Fibroblast of skin of left quadriceps (primary cell): Measurements from ENCODE around the gene PCDHGC5.

Experiments
- DNase-seq, 2 experiments: peaks; one replicate each; pipeline ENCODE4 v3.0.0-alpha.2; 2013; ENCODE audit warnings: low read depth in 2 of 2

The PCDHGC5 gene

DNA sequence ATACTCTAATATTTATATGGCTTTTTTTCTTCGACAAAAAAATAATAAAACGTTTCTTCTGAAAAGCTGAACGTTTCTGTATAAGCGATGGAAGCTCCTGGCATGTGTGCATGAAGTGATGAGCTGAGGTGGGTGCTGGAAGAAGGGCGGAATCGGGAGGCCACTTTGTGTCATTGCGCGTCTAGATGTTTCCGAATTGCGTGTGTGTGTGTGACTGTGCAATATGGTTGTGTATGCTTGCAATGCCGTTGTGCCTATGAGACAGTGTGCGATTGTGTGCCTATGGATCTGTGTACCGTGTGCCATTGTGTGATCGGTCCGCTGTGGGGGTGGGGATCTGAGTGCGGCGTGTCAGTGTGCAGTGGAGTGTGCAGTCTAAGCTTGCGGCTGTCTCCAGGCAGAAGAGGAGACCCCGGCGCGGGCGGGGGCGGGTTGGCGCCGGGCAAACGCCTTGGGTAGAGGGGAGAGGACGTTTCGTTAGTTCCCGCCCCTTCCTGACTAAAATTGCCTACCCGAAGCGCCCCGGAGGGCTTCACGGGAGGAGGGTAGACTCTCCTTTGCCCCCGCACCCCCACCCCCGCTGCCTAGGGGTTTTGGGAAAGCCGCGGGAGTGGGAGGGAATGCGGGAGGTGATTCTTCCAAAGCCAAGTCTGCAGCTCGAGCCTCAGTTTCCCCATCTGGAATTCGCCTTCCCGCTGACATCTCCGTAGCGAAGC, 24.2 kb downstream of the PCDHGC5 start:
- DNase-seq = no peak

DNA sequence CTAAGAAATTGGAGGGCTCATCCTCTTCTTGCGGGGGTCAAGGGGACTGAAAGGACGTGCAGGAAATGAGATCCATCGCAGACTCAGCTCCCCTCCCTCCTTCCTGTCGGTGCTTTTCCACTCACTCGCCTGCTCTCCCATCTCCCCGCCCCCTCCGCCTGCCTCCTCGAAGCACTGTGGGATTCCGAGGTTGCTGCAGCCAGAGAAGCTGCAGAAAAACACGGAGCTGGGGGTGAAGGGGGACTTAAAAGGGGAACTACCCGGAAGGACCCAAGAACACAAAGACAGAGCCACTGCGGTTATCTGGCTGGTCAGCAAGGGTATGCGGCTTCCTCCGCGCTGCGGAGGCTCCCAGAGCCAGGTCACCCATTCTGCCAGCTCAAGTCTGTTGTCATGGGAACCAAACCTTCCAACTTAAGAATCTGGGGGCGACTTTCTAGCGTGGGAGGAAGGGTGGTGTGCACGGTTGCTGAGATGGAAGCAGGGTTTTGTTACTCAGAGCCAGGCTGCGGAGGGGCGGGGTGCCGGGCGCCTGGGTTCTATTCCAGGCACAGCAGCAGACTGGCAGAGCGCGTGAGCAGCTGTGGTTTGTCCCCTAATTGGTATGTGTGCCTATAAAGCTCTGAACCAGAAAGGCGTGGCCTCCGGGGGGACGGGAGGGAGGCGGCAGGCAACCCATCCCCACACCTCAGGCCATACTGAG, 24.9 kb downstream of the PCDHGC5 start:
- peak; percentile 68 to 73 for DNase-seq

DNA sequence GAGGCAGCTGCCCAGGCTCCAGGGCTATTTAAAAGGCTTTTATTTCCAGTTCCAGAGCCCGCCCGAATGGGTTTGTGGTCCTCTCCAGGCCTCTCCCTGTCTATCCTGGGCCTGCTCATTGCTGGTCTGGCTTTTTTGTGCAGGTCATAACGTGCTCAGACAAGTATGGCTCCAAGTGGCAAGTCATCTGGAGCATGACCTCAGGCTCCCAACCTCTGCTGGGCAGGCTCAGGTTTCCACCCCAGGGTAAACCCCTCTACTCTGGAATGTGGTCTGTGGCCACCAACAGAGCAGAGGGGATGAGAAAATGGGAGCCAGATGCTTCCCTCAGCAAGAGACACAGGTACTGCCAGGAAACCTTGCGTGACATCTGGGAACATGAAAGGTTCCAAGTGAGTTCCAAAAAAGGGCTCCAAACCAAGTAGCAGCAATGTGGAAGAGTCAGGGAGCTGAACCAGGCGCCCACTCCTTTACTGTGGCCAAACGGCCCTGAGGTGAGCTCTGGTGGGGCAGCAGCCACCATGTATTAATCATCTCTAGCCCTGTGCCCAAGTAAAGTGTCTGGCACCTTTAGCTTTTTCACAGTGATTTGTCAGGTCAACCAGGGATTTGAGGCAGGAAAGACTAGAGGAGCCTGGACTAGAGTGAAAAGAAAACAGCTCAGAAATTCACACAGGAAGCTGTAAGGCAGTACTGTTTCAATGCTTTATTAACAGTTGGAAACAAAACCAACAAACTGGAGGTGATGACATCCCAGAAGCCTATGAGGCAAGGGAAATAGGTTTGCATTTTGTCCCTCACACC, 25.7 kb downstream of the PCDHGC5 start:
- peak in 1 of 2 experiments; percentile 51 for DNase-seq

DNA sequence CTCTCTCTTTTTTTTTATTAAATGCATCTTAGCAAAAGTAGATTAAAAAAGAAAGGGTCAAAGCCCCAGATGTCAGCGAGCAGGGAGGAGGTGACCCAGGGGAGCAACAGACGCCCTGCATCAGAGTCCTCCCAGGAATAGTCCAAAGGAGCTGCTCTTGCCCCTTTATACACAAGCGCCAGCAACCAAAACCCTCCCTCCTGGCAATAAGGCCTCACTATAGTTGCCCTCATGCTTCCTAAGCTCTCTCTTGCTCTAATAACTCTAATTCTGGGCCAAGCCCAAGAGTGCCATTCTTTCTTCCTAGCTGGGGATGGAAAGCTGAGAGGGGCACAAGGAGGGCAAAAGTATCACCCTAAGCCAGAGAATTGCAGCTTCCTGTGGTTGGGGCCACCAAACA, 26.3 kb downstream of the PCDHGC5 start:
- DNase-seq = no peak

DNA sequence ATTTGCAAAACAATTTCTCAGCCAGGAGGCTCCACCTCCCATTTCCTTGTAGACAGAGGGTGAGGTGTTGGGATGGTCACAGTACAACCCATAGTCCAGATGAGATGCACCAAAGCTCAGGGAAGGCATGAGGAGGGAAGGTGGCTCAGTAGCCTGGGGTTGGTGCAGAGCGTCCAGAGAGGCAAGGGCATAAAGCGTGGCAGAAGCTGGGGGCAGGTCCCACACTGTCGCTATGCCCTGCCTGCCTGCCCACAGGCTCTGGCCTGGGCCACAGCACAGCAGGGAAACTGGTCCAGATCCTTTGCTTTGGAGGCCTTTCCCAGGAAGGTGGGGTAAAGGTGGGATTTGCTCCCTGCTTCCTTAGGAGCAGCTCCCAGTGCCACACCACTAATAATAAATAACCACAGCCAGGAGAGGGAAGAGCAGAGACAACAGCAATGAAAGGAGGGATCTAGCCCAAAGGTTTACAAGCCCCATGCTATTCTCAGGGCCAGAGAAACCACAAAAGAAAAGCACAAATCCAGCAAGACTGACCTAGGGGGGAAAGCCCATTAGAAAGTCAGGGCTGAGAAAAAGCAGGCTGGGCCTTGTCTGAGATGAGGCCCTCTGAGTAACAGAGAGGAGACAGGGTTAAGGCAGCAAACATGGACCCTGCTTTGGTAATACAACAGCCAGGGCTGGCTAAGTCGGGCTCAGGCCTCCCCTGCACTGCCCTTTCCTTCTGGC, 27.2 kb downstream of the PCDHGC5 start:
- no peak for DNase-seq

DNA sequence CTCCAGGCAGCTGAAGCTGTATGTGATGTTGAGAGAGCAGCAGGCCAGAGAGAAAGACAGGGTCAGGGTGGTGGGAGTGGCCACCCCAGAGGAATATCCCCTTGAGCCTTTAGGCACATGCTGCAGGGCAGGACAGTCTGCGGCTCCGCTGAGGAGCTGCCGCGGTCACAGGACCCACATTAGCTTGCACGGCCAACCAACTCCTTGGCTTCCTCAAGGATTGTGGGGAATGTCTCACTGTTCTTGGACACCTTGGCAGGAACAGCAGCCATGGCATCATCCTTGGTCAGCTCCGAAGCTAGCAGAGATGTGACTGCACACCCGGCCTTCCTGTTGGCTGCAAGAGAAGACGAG, 27.8 kb downstream of the PCDHGC5 start:
- DNase-seq = no peak

DNA sequence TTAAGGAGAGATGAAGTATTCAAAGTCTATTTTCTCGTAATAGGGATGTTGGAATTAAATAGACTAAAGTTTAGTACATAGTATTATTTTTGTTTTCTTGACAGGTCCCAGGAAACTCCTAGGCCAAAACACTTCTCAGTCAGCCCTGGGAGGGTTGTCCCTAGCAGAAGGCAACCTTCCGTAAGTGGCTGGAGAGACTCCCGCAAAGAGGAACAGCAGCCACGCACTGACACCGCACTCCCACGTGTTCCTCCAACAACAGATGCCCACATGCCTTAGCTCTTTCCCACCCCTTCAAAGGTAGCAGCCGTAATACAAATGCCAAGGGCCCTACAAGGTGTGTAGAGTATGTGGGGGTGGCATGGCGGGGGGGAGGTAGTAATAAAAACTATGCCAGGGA, 28.4 kb downstream of the PCDHGC5 start:
- DNase-seq = no peak

DNA sequence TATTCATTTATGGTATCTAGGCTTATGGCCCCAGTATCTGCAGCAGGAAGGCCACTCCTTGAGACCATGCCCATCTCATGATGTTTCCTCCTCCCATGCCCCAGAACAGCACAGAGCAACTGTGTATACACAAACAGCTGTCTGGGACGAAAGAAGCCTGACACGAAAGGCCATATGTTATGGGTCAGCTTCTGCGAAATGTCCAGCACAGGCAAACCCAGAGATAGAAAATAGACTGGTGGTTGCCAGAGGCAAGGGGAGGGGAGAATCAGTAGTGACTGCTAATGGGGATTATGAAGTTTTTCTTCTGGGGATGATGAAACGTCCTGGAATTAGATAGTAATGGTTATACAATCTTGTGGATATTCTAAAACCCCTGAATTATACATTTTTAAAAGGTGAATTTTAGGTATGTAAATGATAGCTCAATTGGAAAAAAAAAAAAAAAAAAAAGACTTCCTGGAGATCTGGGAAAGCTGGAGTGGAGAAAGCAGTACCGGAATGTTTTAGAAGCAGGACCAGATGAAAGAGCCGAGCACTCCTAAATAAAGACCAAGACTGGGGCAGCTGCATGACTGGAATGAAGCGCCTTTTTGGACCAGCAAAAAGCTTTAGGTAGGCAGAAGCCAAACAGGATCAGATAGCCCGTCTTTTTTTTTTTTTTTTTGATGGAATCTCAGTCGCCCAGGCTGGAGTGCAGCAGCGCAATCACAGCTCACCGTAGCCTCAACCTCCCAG, 29.2 kb downstream of the PCDHGC5 start:
- DNase-seq = no peak

DNA sequence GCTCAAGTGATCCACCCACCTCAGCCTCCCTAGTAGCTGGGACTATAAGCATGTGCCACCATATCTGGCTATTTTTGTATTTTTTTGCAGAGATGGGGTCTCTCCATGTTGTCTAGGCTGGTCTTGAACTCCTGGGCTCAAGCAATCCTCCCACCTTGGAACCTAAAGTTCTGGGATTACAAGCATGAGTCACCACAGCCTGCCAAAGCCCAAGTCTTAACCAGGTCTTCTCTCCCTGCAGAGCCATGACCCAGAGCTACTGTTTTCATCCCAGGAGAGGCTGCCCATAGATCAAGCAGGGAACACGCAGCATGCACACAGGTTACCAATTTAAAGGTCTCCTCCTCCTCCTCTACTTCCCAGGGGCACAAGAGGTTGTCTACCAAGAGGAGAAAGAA, 29.7 kb downstream of the PCDHGC5 start:
- no peak for DNase-seq

DNA sequence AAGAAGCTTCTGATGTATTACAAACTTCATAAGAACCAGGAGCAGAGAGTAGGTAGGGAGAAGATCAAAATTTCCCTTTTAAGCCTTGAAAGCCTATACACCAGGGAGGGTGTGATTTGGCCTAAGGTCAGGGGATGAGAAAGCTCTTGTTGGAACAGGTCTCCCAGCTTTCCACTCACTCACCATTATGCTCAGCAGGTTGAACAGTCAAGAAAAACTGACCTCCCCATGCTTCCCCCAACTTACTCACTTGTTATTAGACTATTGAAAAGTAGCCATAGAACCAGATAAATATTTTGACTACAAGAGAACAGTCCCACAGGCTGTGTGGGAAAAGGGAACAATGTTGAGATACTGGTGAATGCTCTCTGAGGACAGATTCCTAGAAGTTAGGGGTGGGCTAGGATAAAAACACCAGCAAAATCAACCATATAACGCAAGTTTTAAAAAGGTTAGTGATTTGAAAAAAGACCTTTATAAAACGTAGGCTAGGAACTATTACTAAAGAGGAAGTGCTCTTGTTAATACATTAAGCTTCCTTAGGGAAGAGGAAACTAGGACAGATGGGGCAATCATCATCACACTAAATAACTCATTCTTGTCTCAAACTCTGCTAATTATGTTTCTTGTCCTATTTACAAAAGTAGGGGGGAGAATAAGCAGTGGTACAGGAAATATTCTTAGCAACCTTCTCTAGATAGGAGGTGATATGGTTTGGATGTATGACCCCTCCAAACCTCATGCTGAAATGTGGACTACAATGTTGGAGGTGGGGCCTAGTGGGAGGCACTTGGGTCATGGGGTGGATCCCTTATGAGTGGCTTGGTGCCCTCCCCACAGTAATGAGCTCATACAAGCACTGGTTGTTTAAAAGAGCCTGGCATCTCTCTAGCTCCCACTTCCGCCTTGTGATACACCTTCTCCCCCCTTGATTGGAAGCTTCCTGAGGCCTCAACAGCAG, 31.0 kb downstream of the PCDHGC5 start:
- no peak for DNase-seq

DNA sequence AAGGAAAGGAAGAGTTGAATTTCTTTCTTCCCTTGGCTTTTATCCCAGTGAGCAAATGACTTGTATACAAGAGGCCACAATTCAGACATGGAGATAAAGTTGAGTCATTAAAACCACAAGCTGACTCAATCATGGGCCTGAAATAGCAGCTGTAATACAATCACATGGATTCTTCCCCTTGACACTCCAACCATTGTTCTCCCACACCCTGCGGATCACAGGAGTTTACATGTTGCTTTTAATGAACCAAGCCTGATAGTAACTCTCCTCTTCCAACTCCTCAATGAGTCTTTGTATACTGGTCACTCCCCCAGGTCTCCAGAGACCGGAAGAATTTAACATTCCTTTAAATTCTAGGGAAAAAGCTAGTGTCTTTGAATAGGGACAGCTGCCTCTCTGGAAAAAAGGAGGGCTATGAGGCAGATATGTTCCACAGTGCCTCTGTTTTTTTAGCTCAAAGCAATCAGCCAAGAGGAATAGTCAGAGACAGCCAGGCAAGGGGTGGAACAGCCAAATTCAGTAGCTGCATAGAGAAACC, 32.4 kb downstream of the PCDHGC5 start:
- peak; percentile 97 to 98 for DNase-seq

DNA sequence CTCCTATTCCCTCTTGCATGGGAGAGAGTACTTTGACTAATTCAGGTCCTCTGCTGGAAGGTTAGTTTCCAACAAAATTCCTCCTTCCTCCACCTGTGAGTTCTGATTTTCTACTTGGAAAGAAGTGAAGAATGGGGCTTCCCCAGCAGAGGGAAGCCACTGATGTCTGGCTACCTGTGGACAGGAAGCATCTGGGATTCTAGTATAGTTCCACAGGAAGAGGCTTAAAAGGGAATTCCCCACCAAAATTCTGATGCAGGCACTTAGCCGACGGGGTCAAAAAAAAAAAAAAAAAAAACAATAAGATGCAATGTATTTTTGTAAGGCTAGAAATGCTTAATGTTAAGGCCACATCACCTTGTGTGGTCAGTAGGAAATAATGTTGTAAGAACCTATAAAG, 33.4 kb downstream of the PCDHGC5 start:
- no peak for DNase-seq

DNA sequence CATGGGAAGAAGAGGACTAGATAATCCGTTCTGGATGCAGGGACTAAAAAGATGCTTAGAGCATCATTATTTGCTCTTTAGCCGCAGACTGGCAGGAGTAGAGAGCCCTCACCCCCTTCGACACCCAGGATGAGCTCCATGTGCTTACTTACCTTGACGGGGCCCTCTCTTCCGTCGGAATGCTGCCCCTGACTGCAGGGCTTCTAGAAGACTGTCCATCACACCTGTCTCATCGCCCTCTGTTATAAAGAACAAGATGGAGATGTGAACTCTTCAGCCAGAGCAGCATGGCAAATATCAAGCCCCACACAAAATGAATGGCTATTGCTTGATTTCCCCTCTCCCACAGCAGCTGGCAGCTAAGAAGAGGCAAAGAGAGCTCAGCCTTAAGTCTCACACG, 35.1 kb downstream of the PCDHGC5 start:
- no peak for DNase-seq

DNA sequence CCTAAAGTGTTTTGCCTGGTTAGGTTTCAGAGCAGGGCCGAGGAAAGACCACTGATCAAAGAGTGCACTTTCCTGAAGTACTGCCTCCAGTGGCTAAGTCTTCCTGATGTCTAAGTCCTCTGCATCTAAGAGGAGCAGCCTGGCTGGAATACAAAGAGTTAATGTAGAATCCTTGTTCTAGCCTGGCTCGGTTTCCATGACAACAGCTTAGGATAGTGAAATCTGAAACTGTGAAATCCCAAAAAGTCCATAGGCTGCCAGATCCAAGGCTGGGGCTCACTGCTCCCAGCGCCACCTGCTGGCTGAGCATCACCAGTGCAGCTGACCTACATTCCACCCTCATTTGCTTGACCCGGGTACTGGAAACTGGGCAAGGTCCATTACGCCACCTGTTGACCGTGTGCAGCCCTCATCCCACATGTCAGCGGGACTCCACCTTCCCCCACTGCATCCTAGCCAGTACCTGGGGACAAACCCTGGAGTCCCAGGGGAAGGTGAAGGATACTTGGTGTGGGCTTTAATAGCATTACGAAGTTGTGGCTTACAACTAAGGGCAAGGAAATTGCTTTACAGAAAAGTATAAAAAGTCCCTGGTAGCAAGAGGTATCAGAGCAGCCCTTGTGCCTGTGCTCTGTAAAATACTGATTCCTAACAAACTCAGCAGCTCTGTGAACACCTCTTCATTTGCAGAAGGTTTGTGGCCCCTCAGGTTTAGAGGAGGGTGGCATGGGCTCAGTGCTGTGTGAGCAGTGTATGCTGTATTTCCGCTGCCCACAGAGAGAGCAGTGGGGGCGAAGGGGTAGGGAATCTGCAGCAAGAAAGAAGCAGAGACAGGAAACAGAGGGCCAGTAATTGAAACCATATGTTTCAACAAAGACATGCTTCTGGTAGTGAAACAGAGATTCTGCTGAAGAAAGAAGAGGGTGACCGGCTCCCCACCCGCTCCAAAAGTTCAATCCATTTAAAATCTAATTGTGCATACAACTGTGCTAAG, 36.0 kb downstream of the PCDHGC5 start:
- peak; percentile 97 to 98 for DNase-seq

DNA sequence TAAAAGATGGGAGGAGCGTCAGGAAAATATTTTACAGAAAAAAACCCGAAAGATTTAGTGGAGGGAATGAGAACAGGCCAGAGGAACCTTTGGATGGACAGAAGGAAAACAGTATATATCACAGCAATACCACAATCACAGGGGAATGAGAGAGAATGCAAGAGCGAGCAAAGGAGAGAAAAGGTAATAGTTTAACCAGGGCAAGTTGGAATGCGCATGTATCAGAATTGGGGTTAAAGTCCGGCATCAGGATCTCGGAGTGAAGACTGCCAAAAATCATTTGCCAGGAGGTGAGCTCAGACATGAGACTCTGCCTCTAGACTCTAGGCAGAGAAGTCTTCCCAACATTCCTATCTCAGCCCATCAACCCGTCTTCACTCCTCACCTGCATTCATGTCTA, 36.8 kb downstream of the PCDHGC5 start:
- DNase-seq = no peak

DNA sequence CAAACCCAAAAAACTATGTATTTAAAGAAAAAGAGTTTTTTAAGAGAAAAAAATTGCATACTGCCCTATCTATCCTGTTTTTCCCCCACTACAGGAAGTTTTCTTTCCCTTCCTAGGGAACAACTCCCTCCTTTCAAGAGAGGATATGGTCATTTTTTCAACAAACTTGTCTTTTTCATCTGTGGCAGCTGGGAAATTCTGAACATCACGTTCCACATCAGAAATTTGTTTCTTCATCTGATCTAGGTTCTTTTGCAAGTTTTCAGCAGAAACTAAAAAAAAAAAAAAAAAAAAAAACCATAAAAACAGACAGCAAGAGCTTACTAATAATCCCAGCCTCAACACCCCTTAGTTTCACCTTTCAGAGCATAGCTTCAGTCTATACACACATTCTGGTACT, 38.5 kb downstream of the PCDHGC5 start:
- DNase-seq = no peak

DNA sequence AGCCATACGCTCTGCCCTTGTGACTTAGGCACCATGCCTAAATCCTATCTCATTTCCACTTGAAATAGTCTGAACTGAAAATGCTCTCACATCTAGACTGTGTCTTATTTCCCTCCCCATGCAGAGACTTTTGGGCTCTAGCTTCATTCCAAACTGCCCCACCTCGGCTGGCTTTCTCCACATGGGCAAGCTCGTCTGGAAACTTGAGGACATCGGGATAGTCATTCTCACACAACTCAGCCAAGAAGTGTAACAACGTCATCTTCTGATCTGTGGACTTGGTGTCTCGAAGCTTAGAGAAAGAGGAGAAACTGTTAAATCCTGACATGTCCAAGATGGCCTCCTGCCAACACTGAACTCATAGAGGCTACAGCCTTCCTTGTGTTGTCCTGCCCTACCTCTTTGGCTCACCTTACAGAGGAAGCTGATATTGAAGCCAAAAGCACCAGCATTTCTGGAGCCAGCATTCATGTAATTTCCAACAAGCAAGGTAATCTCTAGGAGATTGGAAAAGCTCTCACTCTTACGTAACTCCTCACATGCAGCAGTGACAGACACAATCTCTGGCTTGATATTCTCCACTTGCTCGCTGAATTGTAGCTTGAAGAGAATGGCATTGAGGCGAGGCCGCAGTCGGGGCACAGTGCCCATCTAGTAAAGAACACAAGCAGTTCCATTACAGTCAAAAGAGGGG, 39.6 kb downstream of the PCDHGC5 start:
- DNase-seq = no peak

DNA sequence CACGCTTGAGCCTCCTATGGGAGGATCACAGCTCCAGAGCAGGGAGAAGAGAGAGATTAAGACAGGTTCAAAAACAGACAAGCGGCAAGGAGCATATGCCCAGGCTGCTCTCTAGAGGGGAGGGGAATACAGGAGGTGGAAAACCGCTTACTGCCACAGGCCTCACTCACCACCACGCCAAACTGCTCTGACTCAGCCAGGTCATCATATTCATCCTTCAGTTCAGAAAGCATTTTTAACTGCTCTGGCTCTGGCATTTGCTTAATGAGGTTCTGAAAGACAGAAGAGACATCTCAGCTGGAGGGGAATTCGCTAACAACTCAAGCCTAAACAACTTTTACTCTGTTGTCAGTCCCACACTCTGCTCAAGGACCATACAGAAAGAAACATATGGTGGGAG, 40.1 kb downstream of the PCDHGC5 start:
- peak; percentile 52 to 56 for DNase-seq
